ENCODE data around the gene MARK3.
"Not testable (repeated sequence)": the region's sequence is repeated elsewhere in the genome, so short reads cannot be mapped to it uniquely, and the experiment has no call there.

The MARK3 gene

GRCh38 chr14:103516426-103517173, 131.4 kb downstream of the MARK3 start:
- no peak for DNase-seq

- DNase-seq, result no peak
Observed at GRCh38 chr14:103517174-103517566, 132.0 kb downstream of the MARK3 start.

- DNase-seq, result no peak
Observed at GRCh38 chr14:103517721-103518421, 132.7 kb downstream of the MARK3 start.

GRCh38 chr14:103518422-103519042, 133.3 kb downstream of the MARK3 start:
- no peak for DNase-seq

DNA sequence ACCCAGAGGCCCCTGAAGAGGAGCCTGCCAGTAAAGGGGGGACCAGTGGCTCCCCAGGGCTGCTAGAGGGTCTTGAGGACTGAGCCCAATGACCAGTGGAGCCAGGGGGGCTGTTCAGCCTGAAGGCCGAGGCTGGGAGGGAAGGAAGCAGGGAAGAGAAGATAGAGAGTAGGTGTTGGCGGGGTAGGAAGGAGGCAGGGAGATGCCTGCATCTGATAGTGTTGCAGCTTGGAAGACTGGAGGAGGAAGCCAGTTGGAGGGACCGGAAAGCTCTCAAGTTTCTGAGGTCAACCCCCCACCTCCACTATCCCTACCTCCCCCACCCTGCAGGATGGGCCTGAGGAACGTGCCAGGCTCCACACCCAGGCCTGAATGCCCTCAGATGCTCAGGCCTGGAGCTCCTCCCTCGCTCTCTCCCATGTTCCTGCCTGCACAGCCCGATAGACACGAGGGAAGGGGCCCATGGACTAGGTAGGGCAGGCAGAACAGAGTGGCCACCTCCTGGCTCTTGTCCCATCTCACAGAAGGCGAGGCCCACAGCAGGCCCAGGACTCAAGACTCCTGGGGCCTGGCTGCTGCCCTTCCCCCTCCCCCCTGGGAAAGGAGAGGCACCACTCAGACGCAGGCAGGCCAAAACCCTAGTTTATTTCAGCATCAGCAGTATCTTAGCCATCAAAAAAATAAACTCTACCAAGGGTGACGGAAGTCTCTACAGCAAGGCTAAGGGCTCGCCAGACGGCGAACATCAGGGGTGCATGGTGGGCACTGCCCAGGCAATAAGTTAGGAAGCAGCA, 134.0 kb downstream of the MARK3 start:
- no peak for DNase-seq

GRCh38 chr14:103519837-103520212, 134.6 kb downstream of the MARK3 start:
- DNase-seq, result no peak

DNA sequence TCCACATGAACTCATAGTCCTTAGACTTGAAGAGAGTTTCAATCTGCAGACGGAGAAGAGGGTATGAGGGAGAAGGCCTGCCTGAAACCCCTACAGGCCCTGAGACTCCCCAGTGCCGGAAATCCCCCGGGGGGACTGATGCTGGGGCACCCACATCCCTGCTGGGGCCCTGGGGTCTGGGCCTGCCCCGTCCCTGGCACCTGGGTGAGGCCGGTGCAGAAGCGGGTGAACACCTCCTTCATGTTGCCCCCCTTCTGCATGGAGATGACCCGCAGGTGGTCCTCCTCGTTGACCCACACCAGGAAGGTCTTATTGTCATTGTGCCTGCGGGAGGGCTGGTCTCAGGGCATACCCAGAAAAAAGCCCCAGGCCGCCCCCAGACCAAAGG, 135.0 kb downstream of the MARK3 start:
- no peak for DNase-seq

GRCh38 chr14:103520657-103521437, 135.6 kb downstream of the MARK3 start:
- DNase-seq, result peak; percentile 35

GRCh38 chr14:103521438-103521950, 136.3 kb downstream of the MARK3 start:
- DNase-seq, result no peak

DNA sequence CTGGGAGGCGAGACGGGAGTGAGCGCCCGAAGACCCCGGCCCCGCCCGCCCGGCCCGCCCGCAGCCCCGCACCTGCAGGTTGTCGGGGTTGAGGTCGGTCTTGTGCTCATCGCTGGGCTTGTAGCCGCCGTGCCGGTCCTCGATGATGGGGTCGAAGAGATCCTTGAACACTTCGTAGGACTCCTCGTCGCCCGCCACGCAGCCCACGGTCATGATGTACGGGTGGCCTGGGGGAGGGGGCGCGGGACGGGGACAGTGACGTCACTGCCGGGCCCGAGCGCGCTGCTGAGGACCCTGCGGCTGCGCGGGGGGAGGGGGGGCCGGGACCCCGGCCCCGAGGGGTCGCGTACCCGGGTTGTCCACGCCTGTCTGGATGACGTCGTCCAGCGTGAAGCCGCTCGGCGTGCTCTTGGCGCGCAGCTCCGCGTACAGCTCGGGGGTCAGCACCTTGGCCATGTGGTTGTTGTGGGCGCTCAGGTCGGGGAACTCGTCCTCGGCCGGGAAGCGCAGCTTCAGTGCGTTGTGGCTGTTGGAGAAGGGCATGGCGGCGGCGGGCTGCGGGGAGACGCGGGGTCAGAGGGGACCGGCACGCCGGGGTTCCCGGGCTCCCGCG, 136.8 kb downstream of the MARK3 start:
- DNase-seq, result no peak

GRCh38 chr14:103522649-103523574, 137.7 kb downstream of the MARK3 start, which contains the start of gene CKB:
CKB (minus strand) TSS chr14:103522830; CDS start chr14:103522493, 337 bp downstream.
- DNase-seq, result peak; percentile 43

DNA sequence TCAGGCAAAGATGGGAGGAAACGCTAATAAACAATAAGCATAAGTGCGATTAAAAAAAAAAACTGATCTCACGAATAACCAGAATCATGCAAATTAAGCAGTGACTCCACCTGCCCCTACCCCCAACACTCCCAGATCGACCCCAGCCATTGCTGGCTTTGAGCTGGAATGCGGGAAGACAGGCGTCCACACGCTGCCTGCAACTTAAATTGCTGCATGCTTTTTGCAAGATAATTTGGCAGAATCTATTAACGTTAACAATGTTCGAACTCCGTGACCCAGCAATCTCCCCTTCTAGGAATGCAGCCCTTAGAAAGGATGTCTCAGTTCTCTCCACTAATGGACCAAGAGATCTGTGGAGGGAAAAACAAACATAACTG, 138.3 kb downstream of the MARK3 start:
- no peak for DNase-seq

GRCh38 chr14:103524002-103524935, 139.1 kb downstream of the MARK3 start:
- no peak for DNase-seq

DNA sequence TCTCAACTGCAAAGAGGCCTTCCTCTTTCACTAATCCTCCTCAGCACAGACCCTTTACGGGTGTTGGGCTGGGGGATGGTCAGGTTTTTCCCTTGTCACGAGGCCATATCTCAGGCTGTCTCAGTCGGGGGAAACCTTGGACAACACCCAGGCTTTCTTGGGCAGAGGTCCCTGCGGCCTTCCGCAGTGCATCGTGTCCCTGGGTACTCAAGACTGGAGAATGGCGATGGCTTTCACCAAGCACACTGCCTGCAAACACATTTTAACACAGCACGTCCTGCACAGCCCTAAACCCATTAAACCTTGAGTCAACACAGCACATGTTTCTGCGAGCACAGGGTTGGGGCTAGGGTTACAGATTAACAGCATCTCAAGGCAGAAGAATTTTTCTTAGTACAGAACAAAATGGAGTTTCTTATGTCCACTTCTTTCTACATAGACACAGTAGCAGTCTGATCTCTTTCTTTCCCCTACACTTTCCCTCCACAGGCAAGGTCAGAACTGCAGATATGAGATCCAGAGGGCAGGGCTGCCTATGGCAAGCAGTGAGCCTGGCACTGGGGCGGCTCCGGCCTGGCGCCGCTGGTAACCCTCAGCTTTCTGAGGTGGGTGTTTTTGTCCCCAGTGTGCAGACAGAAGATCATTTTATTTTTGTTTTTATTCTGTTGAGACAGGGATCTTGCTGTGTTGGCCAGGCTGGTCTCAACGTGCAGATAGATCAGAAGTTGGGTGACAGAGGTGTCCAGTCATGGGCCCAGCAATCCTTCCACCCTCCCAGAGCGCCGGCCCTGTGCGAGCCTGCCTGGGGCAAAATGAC, 140.4 kb downstream of the MARK3 start:
- DNase-seq, result not testable (repeated sequence)

DNA sequence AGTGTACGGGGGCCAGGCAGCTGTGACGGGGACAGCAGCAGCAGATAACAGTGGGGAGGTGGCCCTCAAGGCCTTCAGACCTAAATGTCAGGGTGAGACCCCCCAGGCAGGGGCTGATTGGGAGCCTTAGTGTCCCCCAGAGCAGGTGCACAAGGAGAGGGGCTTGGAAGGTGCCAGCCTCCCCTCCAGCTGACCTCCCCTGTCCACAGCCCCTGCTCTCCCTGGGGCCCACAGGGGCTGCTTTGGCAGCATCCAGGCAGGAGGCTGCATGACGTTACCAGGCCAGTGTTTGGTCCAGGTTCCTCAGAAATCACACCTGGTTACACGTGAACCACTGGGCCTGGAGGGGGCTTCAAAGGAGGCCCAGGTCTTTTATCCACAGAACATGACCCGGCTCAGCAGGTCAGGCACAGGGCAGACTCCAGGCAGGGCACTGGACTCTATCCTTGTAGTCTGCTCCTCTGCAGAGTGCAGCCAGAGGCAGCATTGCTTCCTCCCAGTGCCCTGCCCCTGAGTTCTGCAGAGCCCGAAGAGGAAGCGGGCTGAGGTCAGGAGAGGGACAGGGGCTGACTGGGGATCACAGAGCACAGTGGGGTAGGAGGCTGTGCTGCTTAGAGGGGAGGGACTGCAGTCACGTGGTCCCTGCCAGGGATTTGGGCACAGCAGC, 141.2 kb downstream of the MARK3 start:
- DNase-seq, result no peak

- DNase-seq, result no peak
Observed at GRCh38 chr14:103526914-103527248, 141.7 kb downstream of the MARK3 start.

DNA sequence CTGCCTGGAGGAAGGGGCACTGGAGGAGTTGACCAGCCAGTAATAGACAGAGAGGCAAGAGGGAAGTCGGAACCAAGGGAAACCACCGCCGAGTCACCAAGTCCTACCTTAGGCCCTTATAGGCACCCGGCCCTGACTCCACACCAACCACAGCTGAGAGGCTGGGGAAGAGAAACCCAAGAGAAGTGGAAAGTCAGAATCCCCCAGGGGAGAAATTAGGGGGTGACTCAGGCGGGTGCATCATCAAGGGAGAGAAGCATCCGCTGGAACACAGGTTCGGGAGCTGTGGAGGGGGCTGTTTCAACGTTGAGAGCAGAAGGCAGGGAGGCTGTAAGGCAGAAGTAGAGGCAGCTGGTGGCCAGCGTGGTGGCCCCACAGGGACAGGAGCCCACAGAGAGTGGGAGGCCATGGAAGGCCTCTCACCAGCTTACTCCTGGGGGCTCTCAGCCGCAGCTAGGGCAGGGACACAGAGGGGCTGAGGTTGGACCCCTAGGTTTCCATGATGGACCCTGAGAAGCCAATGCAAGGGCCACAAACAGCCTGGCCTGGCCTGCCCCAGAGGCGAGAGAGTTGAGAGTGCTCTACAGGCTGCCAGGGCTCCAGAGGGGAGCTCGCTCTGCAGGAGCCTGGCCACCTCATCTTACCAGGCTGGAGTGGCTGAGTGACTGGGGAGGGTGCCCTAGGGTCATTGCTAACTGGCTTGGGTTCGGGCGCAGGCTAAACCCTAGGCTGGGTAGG, 142.4 kb downstream of the MARK3 start:
- DNase-seq, result no peak
